Mammary epithelial cell (primary cell): ENCODE results near the gene HSPA1L.

ENCODE experiments used
- CTCF ChIP-seq, 2 donors: IDR thresholded peaks in 1 of 2; conservative IDR thresholded peaks in 1 of 2; 2 replicates each; pipeline ENCODE4 v1.5.1; 2011 to 2012; ENCODE audit warnings: inconsistent platforms in 2 of 2, low read length in 2 of 2, mild to moderate bottlenecking in 2 of 2, control low read depth in 1 of 2, low read depth in 1 of 2; ENCODE audit not compliant: insufficient read depth in 1 of 2; ENCODE audit errors: extremely low read depth in 1 of 2
- EZH2 ChIP-seq: IDR thresholded peaks from 2 replicates; pipeline ENCODE4 v1.6.1; 2012; ENCODE audit warnings: low read length, inconsistent platforms, borderline replicate concordance

DNA sequence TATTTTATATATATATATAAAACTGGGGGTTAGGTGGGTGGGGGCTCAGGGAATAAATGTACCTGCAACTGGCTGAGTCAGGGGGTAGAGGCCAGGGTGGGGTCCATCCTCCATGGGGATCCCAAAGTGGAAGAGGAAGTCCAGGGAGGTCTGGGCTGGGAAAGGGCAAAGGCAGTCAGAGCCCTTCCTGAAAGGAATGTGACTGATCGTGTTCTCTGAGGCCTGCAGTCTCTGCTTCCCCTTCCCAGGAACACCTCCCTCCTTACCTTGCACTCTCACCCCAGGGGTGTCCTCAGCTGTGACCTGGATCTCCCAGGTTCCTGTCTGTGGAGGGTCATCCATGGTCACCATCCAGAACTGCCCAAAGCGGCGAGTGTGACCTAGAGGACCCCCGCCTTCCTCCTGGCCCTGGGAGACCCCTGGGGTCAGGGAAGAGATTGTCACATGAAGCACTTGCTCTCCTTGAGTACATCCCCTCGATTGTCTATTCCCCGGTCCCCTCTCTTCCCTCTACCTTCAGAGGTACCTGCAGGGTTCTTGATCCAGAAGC, 47.9 kb downstream of the HSPA1L start:
- no peak for TF ChIP-seq EZH2
- no peak for TF ChIP-seq CTCF (conservative IDR thresholded peaks at IDR 0.05 in 1 of 2, IDR thresholded peaks at IDR 0.05 in 1 of 2; ENCODE audit: extremely low read depth in 1 of 2, insufficient read depth in 1 of 2, low read depth in 1 of 2, low read length in 2 of 2)
